SK-N-SH treated with all-trans-retinoic acid at 6 μM for 48 hours (cell line): ENCODE results near the gene ODC1.

Experiments used
- ARNTL ChIP-seq: fragments of 450-650 bp; formaldehyde crosslinking; IDR thresholded peaks from 2 replicates; pipeline ENCODE4 v1.5.0; 2020; ENCODE audit warnings: low read depth, mild to moderate bottlenecking, moderate library complexity, borderline replicate concordance
- CREB5 ChIP-seq: fragments of 250-450 bp; sonication (Bioruptor Pico); IDR thresholded peaks from 2 replicates; pipeline ENCODE4 v1.5.1; 2020; ENCODE audit warnings: low read depth, mild to moderate bottlenecking, moderate library complexity
- CSDC2 ChIP-seq: fragments of 250-450 bp; sonication (Bioruptor Pico); IDR thresholded peaks from 2 replicates; pipeline ENCODE4 v1.5.0; 2020; ENCODE audit warnings: mild to moderate bottlenecking, moderate library complexity
- OSR1 ChIP-seq: fragments of 250-450 bp; sonication (Bioruptor Pico); IDR thresholded peaks from 2 replicates; pipeline ENCODE4 v1.8.0; 2022; ENCODE audit warnings: moderate library complexity, mild to moderate bottlenecking, inconsistent platforms
- PATZ1 ChIP-seq: fragments of 250-450 bp; sonication (Bioruptor Pico); IDR thresholded peaks from 2 replicates; pipeline ENCODE4 v1.8.0; 2020; ENCODE audit warnings: mild to moderate bottlenecking, moderate library complexity, borderline replicate concordance
- RARB ChIP-seq: fragments of 250-450 bp; sonication (Bioruptor Pico); IDR thresholded peaks from 2 replicates; pipeline ENCODE4 v1.8.0; 2021; ENCODE audit warnings: mild to moderate bottlenecking, moderate library complexity
- SNAI2 ChIP-seq: fragments of 250-450 bp; sonication (Bioruptor Pico); IDR thresholded peaks from 2 replicates; pipeline ENCODE4 v1.5.0; 2020; ENCODE audit warnings: mild to moderate bottlenecking, moderate library complexity
- TCF4 ChIP-seq: fragments of 250-450 bp; sonication (Bioruptor Pico); IDR thresholded peaks from 2 replicates; pipeline ENCODE4 v1.8.0; 2021; ENCODE audit warnings: mild to moderate bottlenecking, moderate library complexity, borderline replicate concordance
- TSHZ2 ChIP-seq: fragments of 250-450 bp; sonication (Bioruptor Pico); IDR thresholded peaks from 2 replicates; pipeline ENCODE4 v1.5.0; 2020; ENCODE audit warnings: mild to moderate bottlenecking, moderate library complexity
- ZFP3 ChIP-seq: fragments of 250-450 bp; sonication (Bioruptor Pico); IDR thresholded peaks from 2 replicates; pipeline ENCODE4 v1.5.0; 2020; ENCODE audit warnings: mild to moderate bottlenecking, moderate library complexity
- ZFP30 ChIP-seq: fragments of 450-650 bp; formaldehyde crosslinking; IDR thresholded peaks from 2 replicates; pipeline ENCODE4 v1.5.0; 2022; ENCODE audit warnings: mild to moderate bottlenecking, moderate library complexity

- no peak for TF ChIP-seq CREB5 (CRISPR knock-in tag)
- TF ChIP-seq TSHZ2: no peak
- no peak for TF ChIP-seq RARB
- TF ChIP-seq PATZ1 (CRISPR knock-in tag): no peak
- TF ChIP-seq CSDC2: no peak
- TF ChIP-seq ARNTL: no peak
- no peak for TF ChIP-seq SNAI2
- no peak for TF ChIP-seq ZFP3 (CRISPR knock-in tag)
- TF ChIP-seq TCF4 (CRISPR knock-in tag): no peak
- TF ChIP-seq OSR1 (CRISPR knock-in tag): no peak
- TF ChIP-seq ZFP30 (CRISPR knock-in tag): no peak
Observed at GRCh38 chr2:10462178-10463083, 14.3 kb upstream of the ODC1 start.
